Measurements from ENCODE around the gene CCDC9.

DNA sequence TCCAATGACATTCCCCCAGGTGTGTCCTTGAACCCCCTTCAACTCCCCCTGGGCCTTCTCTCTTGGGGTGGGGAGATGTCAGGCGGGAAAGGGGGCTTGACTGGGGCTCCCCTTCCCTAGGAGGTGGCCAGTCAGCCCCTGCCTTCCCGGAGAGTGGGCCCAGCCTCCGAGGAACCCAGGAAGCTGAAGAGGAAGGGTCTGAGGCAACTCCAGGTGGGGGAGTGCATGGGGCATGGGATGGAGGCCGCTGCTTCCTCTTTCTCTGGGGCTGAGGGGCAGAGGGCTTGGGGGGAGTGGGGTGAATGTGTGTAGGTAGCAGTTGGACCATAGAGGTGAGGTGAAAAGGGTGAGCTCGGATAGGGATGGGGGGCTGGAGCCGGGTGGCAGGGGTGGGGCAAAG is 15.6 kb downstream of the CCDC9 start:
- TF ChIP-seq, protein P1, sequence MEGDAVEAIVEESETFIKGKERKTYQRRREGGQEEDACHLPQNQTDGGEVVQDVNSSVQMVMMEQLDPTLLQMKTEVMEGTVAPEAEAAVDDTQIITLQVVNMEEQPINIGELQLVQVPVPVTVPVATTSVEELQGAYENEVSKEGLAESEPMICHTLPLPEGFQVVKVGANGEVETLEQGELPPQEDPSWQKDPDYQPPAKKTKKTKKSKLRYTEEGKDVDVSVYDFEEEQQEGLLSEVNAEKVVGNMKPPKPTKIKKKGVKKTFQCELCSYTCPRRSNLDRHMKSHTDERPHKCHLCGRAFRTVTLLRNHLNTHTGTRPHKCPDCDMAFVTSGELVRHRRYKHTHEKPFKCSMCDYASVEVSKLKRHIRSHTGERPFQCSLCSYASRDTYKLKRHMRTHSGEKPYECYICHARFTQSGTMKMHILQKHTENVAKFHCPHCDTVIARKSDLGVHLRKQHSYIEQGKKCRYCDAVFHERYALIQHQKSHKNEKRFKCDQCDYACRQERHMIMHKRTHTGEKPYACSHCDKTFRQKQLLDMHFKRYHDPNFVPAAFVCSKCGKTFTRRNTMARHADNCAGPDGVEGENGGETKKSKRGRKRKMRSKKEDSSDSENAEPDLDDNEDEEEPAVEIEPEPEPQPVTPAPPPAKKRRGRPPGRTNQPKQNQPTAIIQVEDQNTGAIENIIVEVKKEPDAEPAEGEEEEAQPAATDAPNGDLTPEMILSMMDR (IDR thresholded peaks at IDR 0.05; ENCODE audit: low read length) = no peak
- no peak for TF ChIP-seq EZH2 (IDR thresholded peaks at IDR 0.05; ENCODE audit: borderline replicate concordance, low read length)
